Measurements from ENCODE around the gene ZNF57. TPM values are rescaled to one million over a fixed set of nuclear protein-coding genes. Genes with fewer than 3 reads are reported as not detected.

ZNF57 gene
- total and polyA plus RNA-seq, 9 of the 15 experiments (the other 6 are each of a cell fraction or from before 2014, with no cell fraction given), result 3.9 to 13.5 (median 7.8) TPM

DNA sequence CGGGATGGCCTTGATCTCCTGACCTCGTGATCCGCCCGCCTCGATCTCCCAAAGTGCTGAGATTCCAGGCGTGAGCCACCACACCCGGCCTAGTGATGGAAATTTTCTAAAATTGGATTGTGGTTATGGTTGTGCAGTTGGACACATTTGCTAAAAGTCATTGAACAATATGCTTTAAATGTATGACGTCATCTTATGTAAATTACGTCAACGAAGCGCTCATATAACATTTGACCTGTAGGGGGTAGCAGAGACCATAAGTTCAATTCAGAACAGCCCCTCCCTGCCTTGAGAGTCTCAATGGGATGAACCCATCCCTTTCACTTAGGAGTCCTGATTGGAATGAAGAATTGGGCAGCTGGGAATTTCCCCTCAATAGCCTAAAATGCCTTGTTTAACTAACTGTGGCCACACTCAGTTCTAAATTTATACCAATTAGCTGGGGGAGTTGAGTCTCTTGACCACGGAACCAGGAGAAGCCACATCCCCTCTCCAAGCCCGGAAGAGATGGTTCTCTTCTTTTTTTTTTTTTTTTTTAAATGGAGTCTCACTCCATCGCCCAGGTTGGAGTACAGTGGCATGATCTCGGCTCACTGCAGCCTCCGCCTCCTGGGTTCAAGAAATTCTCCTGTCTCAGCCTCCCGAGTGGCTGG lies 61.4 kb downstream of the ZNF57 start (continued):
- TF ChIP-seq YY1 (IDR thresholded peaks at IDR 0.05; ENCODE audit: borderline replicate concordance in 1 of 3, control insufficient read depth in 1 of 3, extremely low read depth in 1 of 3, insufficient read depth in 3 of 3, insufficient read length in 1 of 3, insufficient replicate concordance in 2 of 3, low read depth in 1 of 3, low read length in 2 of 3) (no peak), NUFIP1 (IDR thresholded peaks at IDR 0.05; ENCODE audit: partially characterized antibody) (no peak), ZNF644 (tag; IDR thresholded peaks at IDR 0.05; ENCODE audit: low read depth) (peak; percentile 73; the same call in 1 of the 2 replicates), USF1 (CRISPR knock-in tag; IDR thresholded peaks at IDR 0.05) (no peak), HLTF (IDR thresholded peaks at IDR 0.05) (0 out of 2 replicates have a peak, but pooled peaks have one; percentile 41), ZMIZ1 (IDR thresholded peaks at IDR 0.05; ENCODE audit: low read depth in 2 of 2, low read length in 2 of 2) (no peak), ZNF584 (CRISPR knock-in tag; IDR thresholded peaks at IDR 0.05; ENCODE audit: low read depth) (peak; percentile 60; the same call in 1 of the 2 replicates), ZNF121 (CRISPR knock-in tag; conservative IDR thresholded peaks at IDR 0.05) (no peak), SNRNP70 (optimal IDR thresholded peaks at IDR 0.05; ENCODE audit: low read depth, low read length) (no peak), DMBX1 (CRISPR knock-in tag; IDR thresholded peaks at IDR 0.05; ENCODE audit: borderline replicate concordance) (no peak), PYGO2 (tag; IDR thresholded peaks at IDR 0.05) (no peak), L3MBTL2 (IDR thresholded peaks at IDR 0.05) (peak; percentile 40), KDM1A (IDR thresholded peaks at IDR 0.05) (0 out of 4 replicates have a peak, but pooled peaks of 1 of the 2 experiments have one; percentile 33), ZNF23 (CRISPR knock-in tag; IDR thresholded peaks at IDR 0.05) (no peak), PTBP1 (IDR thresholded peaks at IDR 0.05; ENCODE audit: low read depth, low read length) (no peak)
- TF ChIP-seq, protein P1, sequence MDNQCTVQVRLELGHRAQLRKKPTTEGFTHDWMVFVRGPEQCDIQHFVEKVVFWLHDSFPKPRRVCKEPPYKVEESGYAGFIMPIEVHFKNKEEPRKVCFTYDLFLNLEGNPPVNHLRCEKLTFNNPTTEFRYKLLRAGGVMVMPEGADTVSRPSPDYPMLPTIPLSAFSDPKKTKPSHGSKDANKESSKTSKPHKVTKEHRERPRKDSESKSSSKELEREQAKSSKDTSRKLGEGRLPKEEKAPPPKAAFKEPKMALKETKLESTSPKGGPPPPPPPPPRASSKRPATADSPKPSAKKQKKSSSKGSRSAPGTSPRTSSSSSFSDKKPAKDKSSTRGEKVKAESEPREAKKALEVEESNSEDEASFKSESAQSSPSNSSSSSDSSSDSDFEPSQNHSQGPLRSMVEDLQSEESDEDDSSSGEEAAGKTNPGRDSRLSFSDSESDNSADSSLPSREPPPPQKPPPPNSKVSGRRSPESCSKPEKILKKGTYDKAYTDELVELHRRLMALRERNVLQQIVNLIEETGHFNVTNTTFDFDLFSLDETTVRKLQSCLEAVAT (IDR thresholded peaks at IDR 0.05), result 0 out of 4 replicates have a peak, but pooled peaks of 1 of the 2 experiments have one; percentile 32
- TF ChIP-seq, protein P2, sequence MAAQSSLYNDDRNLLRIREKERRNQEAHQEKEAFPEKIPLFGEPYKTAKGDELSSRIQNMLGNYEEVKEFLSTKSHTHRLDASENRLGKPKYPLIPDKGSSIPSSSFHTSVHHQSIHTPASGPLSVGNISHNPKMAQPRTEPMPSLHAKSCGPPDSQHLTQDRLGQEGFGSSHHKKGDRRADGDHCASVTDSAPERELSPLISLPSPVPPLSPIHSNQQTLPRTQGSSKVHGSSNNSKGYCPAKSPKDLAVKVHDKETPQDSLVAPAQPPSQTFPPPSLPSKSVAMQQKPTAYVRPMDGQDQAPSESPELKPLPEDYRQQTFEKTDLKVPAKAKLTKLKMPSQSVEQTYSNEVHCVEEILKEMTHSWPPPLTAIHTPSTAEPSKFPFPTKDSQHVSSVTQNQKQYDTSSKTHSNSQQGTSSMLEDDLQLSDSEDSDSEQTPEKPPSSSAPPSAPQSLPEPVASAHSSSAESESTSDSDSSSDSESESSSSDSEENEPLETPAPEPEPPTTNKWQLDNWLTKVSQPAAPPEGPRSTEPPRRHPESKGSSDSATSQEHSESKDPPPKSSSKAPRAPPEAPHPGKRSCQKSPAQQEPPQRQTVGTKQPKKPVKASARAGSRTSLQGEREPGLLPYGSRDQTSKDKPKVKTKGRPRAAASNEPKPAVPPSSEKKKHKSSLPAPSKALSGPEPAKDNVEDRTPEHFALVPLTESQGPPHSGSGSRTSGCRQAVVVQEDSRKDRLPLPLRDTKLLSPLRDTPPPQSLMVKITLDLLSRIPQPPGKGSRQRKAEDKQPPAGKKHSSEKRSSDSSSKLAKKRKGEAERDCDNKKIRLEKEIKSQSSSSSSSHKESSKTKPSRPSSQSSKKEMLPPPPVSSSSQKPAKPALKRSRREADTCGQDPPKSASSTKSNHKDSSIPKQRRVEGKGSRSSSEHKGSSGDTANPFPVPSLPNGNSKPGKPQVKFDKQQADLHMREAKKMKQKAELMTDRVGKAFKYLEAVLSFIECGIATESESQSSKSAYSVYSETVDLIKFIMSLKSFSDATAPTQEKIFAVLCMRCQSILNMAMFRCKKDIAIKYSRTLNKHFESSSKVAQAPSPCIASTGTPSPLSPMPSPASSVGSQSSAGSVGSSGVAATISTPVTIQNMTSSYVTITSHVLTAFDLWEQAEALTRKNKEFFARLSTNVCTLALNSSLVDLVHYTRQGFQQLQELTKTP (IDR thresholded peaks at IDR 0.05; ENCODE audit: low read depth in 1 of 2, partially characterized antibody in 2 of 2), result peak in 1 of 2 experiments; percentile 53

All from K562 (cell line).